Neural crest cell (in vitro differentiated cells): Measurements from ENCODE around the gene ARL8A. TPM values are rescaled to one million over a fixed set of nuclear protein-coding genes. Genes with fewer than 3 reads are reported as not detected.
"Not testable (repeated sequence)": the region's sequence is repeated elsewhere in the genome, so short reads cannot be mapped to it uniquely, and the experiment has no call there.

Source experiments
- DNase-seq: peaks from one replicate; pipeline ENCODE4 v3.0.0; 2021; ENCODE audit warnings: low read depth, mixed read lengths, low spot score
- H3K27ac Mint-ChIP-seq: one replicate; pipeline ENCODE4 v1.8.0; 2021; ENCODE audit warnings: mild to moderate bottlenecking, mixed read lengths; ENCODE audit not compliant: unreplicated experiment
- H3K27me3 Mint-ChIP-seq: 2 replicates; pipeline ENCODE4 v1.8.0; 2021; ENCODE audit warnings: low read depth, mild to moderate bottlenecking, mixed read lengths
- H3K36me3 Mint-ChIP-seq: 2 replicates; pipeline ENCODE4 v1.8.0; 2021; ENCODE audit warnings: low read depth, mild to moderate bottlenecking, mixed read lengths
- H3K4me1 Mint-ChIP-seq: 2 replicates; pipeline ENCODE4 v1.8.0; 2021; ENCODE audit warnings: mixed read lengths
- H3K4me3 Mint-ChIP-seq: one replicate; pipeline ENCODE4 v1.8.0; 2021; ENCODE audit warnings: mild to moderate bottlenecking, mixed read lengths
- H3K9me3 Mint-ChIP-seq: 2 replicates; pipeline ENCODE4 v1.8.0; 2021; ENCODE audit warnings: mixed read lengths
- total RNA-seq: library from RNA; stranded (reverse); gene quantifications from 2 replicates; pipeline ENCODE4 v1.2.1, GENCODE V29; 2021
- TF ChIP-seq, protein P1 (sequence below): fragments of 200-600 bp; sonication (generic); conservative IDR thresholded peaks from 2 replicates; pipeline ENCODE4 v1.5.0; 2021; ENCODE audit warnings: antibody characterized with exemption, mild to moderate bottlenecking

Gene ARL8A
- total RNA-seq, 1 donor from 2014 or later: 50.9 TPM

DNA sequence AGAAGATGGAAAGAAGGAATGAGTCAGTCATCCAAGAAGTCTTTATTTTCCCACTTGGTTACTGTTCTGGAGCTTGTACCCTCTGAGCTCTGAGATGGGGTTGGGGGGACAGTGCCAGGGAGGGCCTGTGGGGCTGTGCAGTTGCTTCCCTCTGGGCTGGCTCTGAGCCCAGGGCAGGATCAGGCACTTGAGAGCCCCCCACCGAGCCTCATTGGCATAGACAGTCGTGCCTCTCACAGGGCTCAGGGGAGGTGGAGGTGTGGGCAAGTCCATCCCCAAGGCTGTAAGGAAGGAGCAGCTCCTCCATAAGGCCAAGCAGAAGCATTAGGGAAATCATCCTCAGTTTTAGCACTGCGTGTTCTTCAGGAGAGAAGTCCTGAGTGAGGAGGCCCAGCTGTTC is 2.5 kb upstream of the ARL8A start:
- Mint-ChIP-seq H3K36me3 (no peaks in the 10 kb centered on the region), H3K9me3 (no peaks in the 10 kb centered on the region), H3K27me3 (peaks cover 6% of the 10 kb centered on the region), H3K4me1 (peaks cover 23% of the 10 kb centered on the region), H3K4me3 (peak overlapping the region; percentile 93), H3K27ac (no peak overlapping the region)
- TF ChIP-seq, protein P1, sequence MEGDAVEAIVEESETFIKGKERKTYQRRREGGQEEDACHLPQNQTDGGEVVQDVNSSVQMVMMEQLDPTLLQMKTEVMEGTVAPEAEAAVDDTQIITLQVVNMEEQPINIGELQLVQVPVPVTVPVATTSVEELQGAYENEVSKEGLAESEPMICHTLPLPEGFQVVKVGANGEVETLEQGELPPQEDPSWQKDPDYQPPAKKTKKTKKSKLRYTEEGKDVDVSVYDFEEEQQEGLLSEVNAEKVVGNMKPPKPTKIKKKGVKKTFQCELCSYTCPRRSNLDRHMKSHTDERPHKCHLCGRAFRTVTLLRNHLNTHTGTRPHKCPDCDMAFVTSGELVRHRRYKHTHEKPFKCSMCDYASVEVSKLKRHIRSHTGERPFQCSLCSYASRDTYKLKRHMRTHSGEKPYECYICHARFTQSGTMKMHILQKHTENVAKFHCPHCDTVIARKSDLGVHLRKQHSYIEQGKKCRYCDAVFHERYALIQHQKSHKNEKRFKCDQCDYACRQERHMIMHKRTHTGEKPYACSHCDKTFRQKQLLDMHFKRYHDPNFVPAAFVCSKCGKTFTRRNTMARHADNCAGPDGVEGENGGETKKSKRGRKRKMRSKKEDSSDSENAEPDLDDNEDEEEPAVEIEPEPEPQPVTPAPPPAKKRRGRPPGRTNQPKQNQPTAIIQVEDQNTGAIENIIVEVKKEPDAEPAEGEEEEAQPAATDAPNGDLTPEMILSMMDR: no peak
- no peak for DNase-seq

DNA sequence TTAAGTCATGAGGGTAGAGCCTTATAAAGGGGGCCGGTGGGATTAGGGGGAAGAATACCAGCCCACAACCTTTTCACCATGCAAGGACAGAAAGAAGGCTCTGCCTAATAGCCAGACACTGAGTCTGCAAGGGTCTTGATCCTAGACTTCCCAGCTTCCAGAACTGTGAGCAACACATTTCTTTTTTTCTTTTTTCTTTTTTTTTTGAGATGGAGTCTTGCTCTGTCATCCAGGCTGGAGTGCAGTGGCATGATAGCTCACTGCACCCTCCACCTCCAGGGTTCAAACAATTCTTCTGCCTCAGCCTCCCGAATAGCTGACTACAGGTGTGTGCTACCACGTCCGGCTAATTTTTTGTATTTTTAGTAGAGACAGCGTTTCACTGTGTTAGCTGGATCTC is 1.7 kb upstream of the ARL8A start:
- Mint-ChIP-seq H3K4me3 (peak overlapping the region; percentile 93), H3K36me3 (no peaks in the 10 kb centered on the region), H3K27me3 (peaks cover 6% of the 10 kb centered on the region), H3K4me1 (peaks cover 25% of the 10 kb centered on the region), H3K9me3 (no peaks in the 10 kb centered on the region), H3K27ac (no peak overlapping the region)
- TF ChIP-seq, protein P1: no peak
- DNase-seq: no peak

DNA sequence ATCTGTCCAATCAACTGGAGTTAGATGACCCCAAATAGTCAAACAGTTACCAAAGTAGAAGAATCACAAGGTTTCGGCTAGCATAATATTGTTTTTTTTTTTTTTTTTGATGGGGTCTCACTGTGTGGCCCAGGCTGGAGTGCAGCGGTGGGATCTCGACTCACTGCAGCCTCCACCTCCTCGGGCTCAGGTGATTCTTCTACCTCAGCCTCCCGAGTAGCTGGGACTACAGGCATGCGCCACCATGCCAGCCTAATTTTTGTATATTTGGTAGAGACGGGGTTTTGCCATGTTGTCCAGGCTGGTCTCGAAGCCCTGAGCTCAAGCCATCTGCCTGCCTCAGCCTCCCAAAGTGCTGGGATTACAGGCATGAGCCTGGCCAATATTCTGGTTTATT is 1.2 kb upstream of the ARL8A start:
- Mint-ChIP-seq H3K4me1 (peaks cover 25% of the 10 kb centered on the region), H3K4me3 (peak overlapping the region; percentile 93)
- not testable (repeated sequence) for H3K27ac Mint-ChIP-seq, H3K9me3 Mint-ChIP-seq, H3K36me3 Mint-ChIP-seq, H3K27me3 Mint-ChIP-seq, DNase-seq

DNA sequence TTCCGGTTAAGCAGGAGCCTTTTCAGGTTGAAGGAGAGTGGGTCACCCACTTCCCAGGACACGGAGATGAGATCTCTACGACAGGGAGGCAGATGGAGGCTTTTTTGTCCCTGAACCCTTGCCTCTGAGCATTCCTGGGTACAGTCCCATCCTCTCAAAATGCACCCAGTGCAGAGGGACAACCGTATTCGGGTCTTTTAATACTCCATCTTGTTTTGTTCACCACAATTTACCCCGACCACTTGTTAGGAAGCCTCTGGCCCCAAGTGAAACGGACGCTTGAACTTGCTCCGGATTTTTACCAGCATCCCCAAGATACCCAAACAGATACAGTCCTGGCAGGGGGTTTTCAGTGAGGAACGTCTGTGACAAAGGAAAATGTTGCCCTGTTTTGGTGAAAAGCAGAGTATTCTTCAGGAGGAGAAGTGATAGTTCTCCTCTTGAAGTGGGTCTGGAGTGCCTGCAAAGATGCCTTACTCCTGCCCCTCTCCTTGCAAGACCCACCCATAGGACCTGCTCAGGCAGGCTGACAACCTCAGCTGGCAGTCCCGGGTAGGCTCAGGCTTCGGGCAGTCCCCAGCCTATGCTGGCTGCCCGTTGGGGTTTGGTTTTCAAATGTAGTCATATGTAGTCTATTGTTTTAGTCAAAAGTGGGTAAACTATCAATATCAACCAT is 669 bp upstream of the ARL8A start:
- H3K4me3 Mint-ChIP-seq: peak overlapping the region; percentile 93
- no peak for DNase-seq
- peak overlapping the region; percentile 19 for H3K27ac Mint-ChIP-seq
- no peaks in the 10 kb centered on the region for H3K36me3 Mint-ChIP-seq
- H3K9me3 Mint-ChIP-seq: no peaks in the 10 kb centered on the region
- TF ChIP-seq, protein P1: no peak
- peaks cover 6% of the 10 kb centered on the region for H3K27me3 Mint-ChIP-seq
- peaks cover 25% of the 10 kb centered on the region for H3K4me1 Mint-ChIP-seq

DNA sequence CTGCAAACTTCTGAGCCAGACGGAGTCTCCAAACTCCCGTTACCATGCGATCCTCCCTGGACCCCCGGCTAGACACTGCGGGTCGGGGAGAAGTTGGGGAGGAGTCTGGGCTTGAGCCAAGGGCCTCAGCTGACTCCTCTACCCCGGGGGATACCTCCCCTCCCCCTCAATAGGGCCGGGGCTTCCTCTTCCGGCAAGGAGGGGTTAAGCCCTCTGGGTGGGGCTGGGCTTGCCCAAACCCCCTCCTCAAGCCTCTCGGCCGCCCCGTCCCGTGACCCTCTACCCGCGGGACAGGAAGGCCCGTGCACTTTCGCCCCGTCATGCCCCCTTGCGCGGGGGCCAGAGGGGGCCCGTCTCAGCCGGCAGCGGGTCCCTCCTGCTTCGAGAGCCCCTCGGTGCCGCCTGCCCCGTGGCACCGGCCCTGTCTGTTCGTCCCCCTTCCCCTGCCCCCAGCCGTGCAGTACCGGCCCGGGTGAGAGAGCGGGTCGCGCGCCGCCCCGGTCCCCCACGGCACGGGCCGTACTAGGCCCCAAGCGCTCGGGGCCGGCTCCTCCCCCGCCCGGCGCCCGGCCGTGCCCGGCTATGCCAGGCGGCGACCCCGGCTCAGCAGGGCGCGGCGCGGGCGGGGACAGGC is 652 bp downstream of the ARL8A start:
- TF ChIP-seq, protein P1: no peak
- no peaks in the 10 kb centered on the region for H3K9me3 Mint-ChIP-seq
- peak; percentile 34 for DNase-seq
- H3K4me3 Mint-ChIP-seq: peak overlapping the region; percentile 96
- H3K36me3 Mint-ChIP-seq: no peaks in the 10 kb centered on the region
- H3K27me3 Mint-ChIP-seq: peaks cover 6% of the 10 kb centered on the region
- peaks cover 25% of the 10 kb centered on the region for H3K4me1 Mint-ChIP-seq
- H3K27ac Mint-ChIP-seq: peak overlapping the region; percentile 28
